HEK293 (cell line): ENCODE results near the gene GLRA1.

Experiments
- CTCF ChIA-PET: fragments of 350-600 bp; formaldehyde crosslinking; extraction: SDS; loops from one replicate; lab custom pipeline; 2021; ENCODE audit warnings: antibody characterized with exemption; lab: Yijun Ruan, JAX
- POLR2A ChIA-PET: fragments of 300-600 bp; formaldehyde crosslinking; extraction: SDS; loops from one replicate; lab custom pipeline; 2020; ENCODE audit warnings: antibody characterized with exemption, inconsistent platforms; lab: Yijun Ruan, JAX
- H3K27ac ChIP-seq: fragments of 200-500 bp; sonication (Bioruptor generic); 2 replicates; pipeline ENCODE4 v1.5.1; 2014; ENCODE audit warnings: low read depth, low read length, control low read depth, inconsistent platforms; ENCODE audit errors: extremely low read depth
- H3K36me3 ChIP-seq, 2 experiments: fragments of 200-500 bp in 1 of 2; sonication (Bioruptor generic) in 1 of 2; 1 replicate in 1 of 2; 2 replicates in 1 of 2; pipeline ENCODE4 v1.5.1; 2014 to 2017; ENCODE audit warnings: inconsistent platforms in 2 of 2, low read length in 2 of 2; ENCODE audit not compliant: control insufficient read depth in 2 of 2, insufficient read depth in 1 of 2
- H3K4me1 ChIP-seq: fragments of 200-500 bp; sonication (Bioruptor generic); 2 replicates; pipeline ENCODE4 v1.5.1; 2014; ENCODE audit warnings: mild to moderate bottlenecking, low read length, inconsistent platforms; ENCODE audit not compliant: control insufficient read depth, insufficient read depth
- H3K4me3 ChIP-seq: 2 replicates; pipeline ENCODE4 v1.5.1; 2011; ENCODE audit warnings: low read depth, mild to moderate bottlenecking, control low read depth, low read length, moderate library complexity
- H3K9me3 ChIP-seq: fragments of 200-500 bp; sonication (Bioruptor generic); 2 replicates; pipeline ENCODE4 v1.5.1; 2014; ENCODE audit warnings: low read depth, low read length, inconsistent platforms; ENCODE audit not compliant: control insufficient read depth, insufficient read depth
- GFI1B ChIP-seq: fragments of 450-650 bp; formaldehyde crosslinking; IDR thresholded peaks from 2 replicates; pipeline ENCODE4 v1.5.1; 2016; ENCODE audit warnings: missing biosample characterization, missing genetic modification characterization
- GLI2 ChIP-seq: fragments of 450-650 bp; formaldehyde crosslinking; IDR thresholded peaks from 2 replicates; pipeline ENCODE4; 2017; ENCODE audit warnings: missing biosample characterization, missing genetic modification characterization, low read depth, borderline replicate concordance
- KLF1 ChIP-seq: fragments of 450-650 bp; formaldehyde crosslinking; IDR thresholded peaks from 2 replicates; pipeline ENCODE4 v1.5.1; 2016; ENCODE audit warnings: missing biosample characterization, missing genetic modification characterization
- KLF16 ChIP-seq: fragments of 450-650 bp; formaldehyde crosslinking; IDR thresholded peaks from 2 replicates; pipeline ENCODE4 v1.5.1; 2017; ENCODE audit warnings: missing biosample characterization, missing genetic modification characterization
- MZF1 ChIP-seq: fragments of 450-650 bp; formaldehyde crosslinking; IDR thresholded peaks from 2 replicates; pipeline ENCODE4 v1.5.1; 2017; ENCODE audit warnings: missing biosample characterization, missing genetic modification characterization, borderline replicate concordance
- OSR2 ChIP-seq: fragments of 450-650 bp; formaldehyde crosslinking; IDR thresholded peaks from 2 replicates; pipeline ENCODE4 v1.5.1; 2016; ENCODE audit warnings: missing biosample characterization, missing genetic modification characterization
- PRDM1 ChIP-seq: fragments of 450-650 bp; formaldehyde crosslinking; IDR thresholded peaks from 2 replicates; pipeline ENCODE4; 2016; ENCODE audit warnings: missing biosample characterization, missing genetic modification characterization
- PRDM6 ChIP-seq: fragments of 450-650 bp; formaldehyde crosslinking; IDR thresholded peaks from 2 replicates; pipeline ENCODE4 v1.5.1; 2017; ENCODE audit warnings: missing biosample characterization, missing genetic modification characterization
- SP2 ChIP-seq: fragments of 450-650 bp; formaldehyde crosslinking; IDR thresholded peaks from 2 replicates; pipeline ENCODE4 v1.5.1; 2016; ENCODE audit warnings: missing biosample characterization, missing genetic modification characterization
- ZBTB21 ChIP-seq: fragments of 450-650 bp; formaldehyde crosslinking; IDR thresholded peaks from 2 replicates; pipeline ENCODE4 v1.5.1; 2017; ENCODE audit warnings: missing biosample characterization, missing genetic modification characterization
- ZNF169 ChIP-seq: fragments of 450-650 bp; formaldehyde crosslinking; IDR thresholded peaks from 2 replicates; pipeline ENCODE4 v1.5.1; 2016; ENCODE audit warnings: missing biosample characterization, missing genetic modification characterization
- ZNF23 ChIP-seq: fragments of 450-650 bp; formaldehyde crosslinking; IDR thresholded peaks from 2 replicates; pipeline ENCODE4 v1.5.1; 2016; ENCODE audit warnings: missing biosample characterization, missing genetic modification characterization, borderline replicate concordance
- ZNF266 ChIP-seq: fragments of 450-650 bp; formaldehyde crosslinking; IDR thresholded peaks from 2 replicates; pipeline ENCODE4 v1.5.1; 2016; ENCODE audit warnings: missing biosample characterization, missing genetic modification characterization, low read depth
- ZNF280D ChIP-seq: fragments of 450-650 bp; formaldehyde crosslinking; IDR thresholded peaks from 2 replicates; pipeline ENCODE4 v1.5.1; 2016; ENCODE audit warnings: missing biosample characterization, missing genetic modification characterization
- ZNF426 ChIP-seq: fragments of 450-650 bp; formaldehyde crosslinking; IDR thresholded peaks from 2 replicates; pipeline ENCODE4 v1.5.1; 2017; ENCODE audit warnings: missing biosample characterization, missing genetic modification characterization, mild to moderate bottlenecking, inconsistent platforms, moderate library complexity
- ZNF501 ChIP-seq: fragments of 450-650 bp; formaldehyde crosslinking; IDR thresholded peaks from 2 replicates; pipeline ENCODE4 v1.5.1; 2016; ENCODE audit warnings: missing biosample characterization, missing genetic modification characterization
- ZNF521 ChIP-seq: fragments of 450-650 bp; formaldehyde crosslinking; IDR thresholded peaks from 2 replicates; pipeline ENCODE4 v1.5.1; 2017; ENCODE audit warnings: missing biosample characterization, mild to moderate bottlenecking, missing genetic modification characterization
- ZNF555 ChIP-seq: fragments of 450-650 bp; formaldehyde crosslinking; conservative IDR thresholded peaks from 2 replicates; pipeline ENCODE4 v1.5.1; 2017; ENCODE audit warnings: missing biosample characterization, mild to moderate bottlenecking, missing genetic modification characterization, inconsistent platforms
- ZNF610 ChIP-seq: fragments of 450-650 bp; formaldehyde crosslinking; IDR thresholded peaks from 2 replicates; pipeline ENCODE4 v1.5.1; 2016; ENCODE audit warnings: missing biosample characterization, missing genetic modification characterization, borderline replicate concordance
- ZNF777 ChIP-seq: fragments of 450-650 bp; formaldehyde crosslinking; IDR thresholded peaks from 2 replicates; pipeline ENCODE4 v1.5.1; 2017; ENCODE audit warnings: missing biosample characterization, missing genetic modification characterization, borderline replicate concordance

GLRA1 gene

GRCh38 chr5:151779531-151780125, 145.0 kb downstream of the GLRA1 start (continued):
- TF ChIP-seq OSR2 (tag by site-specific recombination): 0 out of 2 replicates have a peak, but pooled peaks have one; percentile 7
- TF ChIP-seq ZNF521 (tag by site-specific recombination): no peak
- no peak for TF ChIP-seq ZNF426 (tag by site-specific recombination)

GRCh38 chr5:151775025-151775606, 149.5 kb downstream of the GLRA1 start:
- Histone ChIP-seq H3K27ac (no peak overlapping the region), H3K9me3 (no peaks in the 10 kb centered on the region), H3K36me3 (peaks cover 11 to 31% of the 10 kb centered on the region in 2 experiments; a peak in 2 of 3 replicates), H3K4me3 (peak overlapping the region; percentile 89), H3K4me1 (peaks cover 26% of the 10 kb centered on the region)
- POLR2A ChIA-PET: interaction anchor here (1.2 kb wide), 1 partner anchor 9 kb away, joined by 5 read pairs; no protein-coding TSS in a partner anchor
- TF ChIP-seq PRDM1 (tag by site-specific recombination): peak; percentile 91
- TF ChIP-seq PRDM6 (tag by site-specific recombination): no peak
- TF ChIP-seq ZNF610 (tag by site-specific recombination): no peak
- no peak for TF ChIP-seq ZNF23 (tag by site-specific recombination)
- no peak for TF ChIP-seq KLF1
- CTCF ChIA-PET: interaction anchor here (0.6 to 1.1 kb wide), 2 partner anchors 14 to 123 kb away, joined by 3 to 4 read pairs; no protein-coding TSS in a partner anchor

- ChIA-PET POLR2A (interaction anchor here (1.0 to 4.7 kb wide), 3 partner anchors 14 to 22 kb away, joined by 3 to 58 read pairs (median 6); partner anchors contain the start of gene ATOX1), CTCF (interaction anchor here (0.8 kb wide), 1 partner anchor 576 kb away, joined by 3 read pairs; no protein-coding TSS in a partner anchor)
- Histone ChIP-seq H3K4me1 (peaks cover 17% of the 10 kb centered on the region), H3K27ac (no peak overlapping the region), H3K4me3 (peak overlapping the region; percentile 89), H3K9me3 (no peaks in the 10 kb centered on the region), H3K36me3 (peaks cover 11 to 30% of the 10 kb centered on the region in 2 experiments; a peak in 2 of 3 replicates)
- TF ChIP-seq ZNF555 (tag by site-specific recombination) (no peak), PRDM6 (tag by site-specific recombination) (peak; percentile 66; the same call in 1 of the 2 replicates), PRDM1 (tag by site-specific recombination) (0 out of 2 replicates have a peak, but pooled peaks have one; percentile 43)
These were observed 150.7 kb downstream of the GLRA1 start for GRCh38 chr5:151773951-151774350.

- H3K9me3 ChIP-seq: no peaks in the 10 kb centered on the region
- peaks cover 16% of the 10 kb centered on the region for H3K4me1 ChIP-seq
- CTCF ChIA-PET: interaction anchor here (0.6 to 2.3 kb wide), 3 partner anchors 13 to 190 kb away, joined by 3 to 5 read pairs (median 5); no protein-coding TSS in a partner anchor
- POLR2A ChIA-PET: interaction anchor here (0.5 to 4.7 kb wide), 9 partner anchors 8 to 520 kb away, joined by 3 to 58 read pairs (median 6); partner anchors contain the start of gene ATOX1
- peak overlapping the region; percentile 89 for H3K27ac ChIP-seq
- H3K36me3 ChIP-seq: peaks cover 4 to 24% of the 10 kb centered on the region in 2 experiments; a peak in 2 of 3 replicates
- H3K4me3 ChIP-seq: peak overlapping the region; percentile 89
- TF ChIP-seq ZNF777 (tag by site-specific recombination): no peak
- TF ChIP-seq ZNF280D (tag by site-specific recombination): no peak
- TF ChIP-seq GLI2 (tag by site-specific recombination): no peak
- no peak for TF ChIP-seq ZNF169 (tag by site-specific recombination)
- no peak for TF ChIP-seq MZF1
- no peak for TF ChIP-seq ZBTB21 (tag by site-specific recombination)
- TF ChIP-seq SP2 (tag by site-specific recombination): no peak; the same call in 1 of the 2 replicates
- no peak for TF ChIP-seq ZNF501 (tag by site-specific recombination)
- TF ChIP-seq GFI1B (tag by site-specific recombination): no peak
- TF ChIP-seq ZNF266 (tag by site-specific recombination): no peak
- no peak for TF ChIP-seq KLF16 (tag by site-specific recombination)
These were observed 151.6 kb downstream of the GLRA1 start for GRCh38 chr5:151772846-151773561.
